ENCODE data around the gene TCF7L1.

DNA sequence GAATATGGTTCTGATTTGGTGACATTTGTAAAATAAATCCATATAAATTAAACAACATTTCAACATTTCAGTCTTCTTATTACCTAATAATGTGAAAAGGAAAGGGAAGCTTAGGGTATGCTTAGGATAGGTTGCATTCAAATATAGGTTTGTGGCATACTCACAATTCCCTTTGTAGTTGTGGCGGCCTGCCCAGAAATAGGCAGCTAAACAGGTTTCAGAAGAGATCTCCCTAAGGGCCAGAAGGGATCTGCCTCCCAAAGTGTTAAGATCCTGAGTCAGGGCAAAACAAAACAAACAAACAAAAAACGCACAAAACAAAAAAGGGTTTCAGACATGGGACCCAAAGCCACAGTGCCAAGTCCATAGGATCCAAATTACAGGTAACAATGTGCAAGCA is 41.4 kb upstream of the TCF7L1 start:
- TF ChIP-seq, protein P1, sequence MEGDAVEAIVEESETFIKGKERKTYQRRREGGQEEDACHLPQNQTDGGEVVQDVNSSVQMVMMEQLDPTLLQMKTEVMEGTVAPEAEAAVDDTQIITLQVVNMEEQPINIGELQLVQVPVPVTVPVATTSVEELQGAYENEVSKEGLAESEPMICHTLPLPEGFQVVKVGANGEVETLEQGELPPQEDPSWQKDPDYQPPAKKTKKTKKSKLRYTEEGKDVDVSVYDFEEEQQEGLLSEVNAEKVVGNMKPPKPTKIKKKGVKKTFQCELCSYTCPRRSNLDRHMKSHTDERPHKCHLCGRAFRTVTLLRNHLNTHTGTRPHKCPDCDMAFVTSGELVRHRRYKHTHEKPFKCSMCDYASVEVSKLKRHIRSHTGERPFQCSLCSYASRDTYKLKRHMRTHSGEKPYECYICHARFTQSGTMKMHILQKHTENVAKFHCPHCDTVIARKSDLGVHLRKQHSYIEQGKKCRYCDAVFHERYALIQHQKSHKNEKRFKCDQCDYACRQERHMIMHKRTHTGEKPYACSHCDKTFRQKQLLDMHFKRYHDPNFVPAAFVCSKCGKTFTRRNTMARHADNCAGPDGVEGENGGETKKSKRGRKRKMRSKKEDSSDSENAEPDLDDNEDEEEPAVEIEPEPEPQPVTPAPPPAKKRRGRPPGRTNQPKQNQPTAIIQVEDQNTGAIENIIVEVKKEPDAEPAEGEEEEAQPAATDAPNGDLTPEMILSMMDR (IDR thresholded peaks at IDR 0.05): no peak
- no peak for TF ChIP-seq POLR2A (IDR thresholded peaks at IDR 0.05)

All from uterus (tissue), 2 donors.